HG03139 (cell line): ENCODE results near the gene NT5C2.
"Not testable (repeated sequence)": the region's sequence is repeated elsewhere in the genome, so short reads cannot be mapped to it uniquely, and the experiment has no call there.

Experiments used
- ATAC-seq: cut with Tn5 transposase; IDR thresholded peaks from one replicate; pipeline ENCODE4 v1.9.1; 2021; ENCODE audit not compliant: unreplicated experiment

Gene NT5C2

DNA sequence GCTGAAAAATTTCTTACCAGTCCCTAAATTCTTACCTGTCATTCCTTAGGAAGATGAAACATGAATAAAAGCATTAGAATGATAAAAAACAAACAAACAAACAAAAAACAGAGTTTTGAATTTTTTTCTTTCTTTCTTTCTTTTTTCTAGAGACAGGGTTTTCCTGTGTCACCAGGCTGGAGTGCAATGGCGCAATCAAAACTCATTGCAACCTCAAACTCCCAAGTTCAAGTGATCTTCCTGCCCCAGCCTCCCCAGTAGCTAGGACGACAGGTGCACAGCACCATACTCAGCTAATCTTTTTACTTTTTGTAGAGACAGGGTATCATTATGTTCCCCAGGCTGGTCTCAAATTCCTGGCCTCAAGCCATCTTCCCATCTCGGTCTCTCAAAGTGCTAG is 26.5 kb downstream of the NT5C2 start:
- ATAC-seq: no peak

- not testable (repeated sequence) for ATAC-seq
Measured at GRCh38 chr10:103163766-103164403, 29.2 kb downstream of the NT5C2 start.

DNA sequence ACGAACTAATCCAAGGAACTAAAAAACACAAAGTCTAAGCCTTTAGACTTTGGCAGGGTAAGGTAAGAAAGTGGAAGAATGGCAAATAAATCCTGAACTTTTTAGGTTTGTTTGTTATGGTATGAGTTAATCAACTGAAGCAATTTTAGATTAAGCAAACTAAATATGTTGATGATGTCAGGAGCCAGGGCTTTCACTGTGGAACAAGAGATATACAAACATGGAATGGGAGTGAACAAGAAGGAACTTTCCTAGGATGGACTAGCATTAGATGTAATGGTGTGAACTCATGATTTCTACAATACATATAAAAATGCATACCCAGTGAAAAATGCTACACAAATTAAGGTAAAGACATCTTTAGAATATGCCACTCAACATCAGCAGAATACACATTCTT is 35.8 kb downstream of the NT5C2 start:
- no peak for ATAC-seq

DNA sequence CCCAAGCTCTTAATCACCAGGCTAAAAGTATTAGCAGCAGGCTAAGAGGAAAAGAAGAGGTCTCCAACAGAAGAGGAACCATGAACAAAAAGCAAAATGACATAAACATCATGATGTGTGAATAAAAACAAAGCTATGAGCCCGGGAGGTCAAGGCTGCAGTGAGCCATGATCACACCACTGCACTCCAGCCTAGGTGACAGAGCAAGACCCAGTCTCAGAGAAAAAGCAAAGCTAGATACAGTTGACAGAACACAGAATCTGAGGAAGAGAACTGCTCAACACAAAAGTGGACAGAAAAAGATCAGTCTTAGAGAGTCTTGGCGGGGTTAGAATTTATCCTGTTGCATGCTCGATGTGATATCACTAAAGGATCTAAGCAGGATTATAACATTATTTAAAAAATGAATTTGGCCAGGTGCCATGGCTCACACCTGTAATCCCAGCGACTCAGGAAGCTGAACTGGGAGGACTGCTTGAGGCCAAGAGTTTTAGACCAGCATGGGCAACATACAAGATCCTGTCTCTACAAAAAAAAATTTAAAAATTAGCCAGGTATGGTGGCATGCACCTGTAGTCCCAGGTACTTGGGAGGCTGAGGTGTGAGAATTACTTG is 37.5 kb downstream of the NT5C2 start:
- ATAC-seq: no peak

DNA sequence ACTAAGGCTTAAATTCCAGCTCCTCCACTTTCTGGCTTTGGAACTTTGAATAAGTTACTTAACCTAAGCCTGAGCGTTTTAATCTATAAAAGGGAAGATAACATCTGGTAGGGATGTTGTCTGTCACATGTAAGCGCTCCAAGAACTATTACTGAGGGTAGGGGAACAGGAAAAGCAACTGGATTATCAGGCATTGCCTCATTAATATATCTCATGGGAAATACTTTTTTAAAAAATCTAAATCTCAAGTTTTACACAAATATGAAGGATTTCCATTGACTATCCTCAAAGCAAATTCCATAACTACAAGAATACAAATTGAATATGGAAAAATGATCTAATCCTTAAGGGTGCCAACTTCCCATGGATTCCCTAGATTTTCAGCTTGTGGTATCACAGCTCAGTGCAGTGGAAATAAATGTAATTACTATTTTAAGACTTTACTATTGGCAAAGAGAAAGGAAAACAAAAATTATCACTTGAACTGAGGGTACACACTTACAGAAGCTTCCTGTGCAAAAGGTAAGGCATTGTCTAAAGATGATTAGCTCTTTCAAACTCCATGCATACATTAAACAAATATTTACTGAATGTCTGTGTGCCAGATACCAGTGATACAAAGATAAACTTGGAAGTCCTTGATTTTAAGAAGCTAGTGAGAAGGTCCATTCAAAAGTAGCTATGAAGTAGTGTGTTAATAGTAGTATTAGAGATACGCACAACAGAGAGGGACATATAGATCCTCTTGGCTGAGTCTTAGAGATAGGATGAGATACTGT is 38.4 kb downstream of the NT5C2 start:
- no peak for ATAC-seq

- ATAC-seq: no peak
Measured at GRCh38 chr10:103153302-103154197, 39.5 kb downstream of the NT5C2 start.

DNA sequence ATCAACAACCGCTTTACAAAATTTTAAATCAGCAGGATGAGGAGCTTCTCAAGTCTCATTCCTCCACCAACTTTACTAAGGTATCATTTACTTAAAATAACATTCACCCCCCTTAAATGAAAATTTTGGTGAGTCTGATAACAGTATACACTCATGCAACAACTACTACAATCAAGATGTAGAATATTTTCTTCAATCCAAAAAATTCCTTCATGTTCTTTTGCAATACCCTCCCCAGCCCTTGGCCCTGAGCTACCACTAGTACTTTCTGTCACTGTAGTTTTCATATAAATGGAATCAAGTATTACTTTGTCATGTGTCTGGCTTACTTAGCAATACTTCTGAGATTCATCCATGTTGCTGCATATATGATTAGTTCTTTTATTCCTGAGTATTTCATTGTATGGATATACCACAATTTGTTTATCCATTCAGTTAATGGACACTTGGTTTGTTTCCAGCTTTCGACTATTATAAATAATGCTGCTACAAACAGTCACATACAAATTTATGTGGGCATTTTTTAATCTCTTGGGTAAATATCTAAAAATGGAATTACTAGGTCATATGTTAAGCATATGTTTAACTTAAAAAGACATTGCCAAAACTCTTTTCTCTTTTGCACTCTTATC is 43.0 kb downstream of the NT5C2 start:
- no peak for ATAC-seq

- ATAC-seq: no peak
Measured at GRCh38 chr10:103147645-103148044, 45.4 kb downstream of the NT5C2 start.

GRCh38 chr10:103145860-103146466 is 47.1 kb downstream of the NT5C2 start:
- ATAC-seq: no peak

- ATAC-seq: no peak
Measured at GRCh38 chr10:103145046-103145445, 48.0 kb downstream of the NT5C2 start.

GRCh38 chr10:103144041-103144440 is 49.0 kb downstream of the NT5C2 start:
- ATAC-seq: no peak

- not testable (repeated sequence) for ATAC-seq
Measured at GRCh38 chr10:103143641-103144040, 49.4 kb downstream of the NT5C2 start.

- no peak for ATAC-seq
Measured at GRCh38 chr10:103141950-103142349, 51.1 kb downstream of the NT5C2 start.

DNA sequence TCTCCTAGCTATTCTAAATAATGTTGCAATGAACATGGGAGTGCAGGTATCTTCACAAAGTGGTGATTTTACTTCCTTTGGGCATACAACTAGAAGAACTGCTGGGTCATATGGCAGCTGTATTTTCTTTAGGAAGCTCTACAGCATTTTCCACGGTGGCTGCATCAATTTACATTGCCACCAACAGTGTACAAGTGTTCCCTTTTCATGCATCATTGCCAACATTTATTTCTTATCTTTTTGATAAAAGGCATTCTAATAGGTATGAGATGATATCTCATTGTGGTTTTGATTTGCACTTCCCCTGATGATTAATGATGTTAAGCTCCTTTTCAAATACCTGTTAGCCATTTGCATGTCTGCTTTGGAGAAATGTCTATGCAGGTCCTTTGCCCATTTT is 52.6 kb downstream of the NT5C2 start:
- ATAC-seq: no peak

GRCh38 chr10:103139803-103140202 is 53.3 kb downstream of the NT5C2 start:
- no peak for ATAC-seq

DNA sequence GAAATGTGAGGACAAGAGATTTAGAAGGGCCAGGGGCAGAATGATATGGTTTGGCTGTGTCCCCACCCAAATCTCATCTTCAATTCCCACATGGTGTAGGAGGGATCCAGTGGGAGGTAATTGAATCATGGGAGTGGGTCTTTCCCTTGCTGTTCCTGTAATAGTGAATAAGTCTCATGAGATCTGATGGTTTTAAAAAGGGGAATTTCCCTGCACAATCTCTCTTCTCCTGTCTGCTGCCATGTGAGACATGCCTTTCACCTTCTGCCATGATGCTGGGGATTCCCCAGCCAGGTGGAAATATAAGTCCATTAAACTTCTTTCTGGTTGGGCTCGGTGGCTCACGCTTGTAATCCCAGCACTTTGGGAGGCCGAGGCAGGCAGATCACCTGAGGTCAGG is 57.9 kb downstream of the NT5C2 start:
- ATAC-seq: not testable (repeated sequence)

DNA sequence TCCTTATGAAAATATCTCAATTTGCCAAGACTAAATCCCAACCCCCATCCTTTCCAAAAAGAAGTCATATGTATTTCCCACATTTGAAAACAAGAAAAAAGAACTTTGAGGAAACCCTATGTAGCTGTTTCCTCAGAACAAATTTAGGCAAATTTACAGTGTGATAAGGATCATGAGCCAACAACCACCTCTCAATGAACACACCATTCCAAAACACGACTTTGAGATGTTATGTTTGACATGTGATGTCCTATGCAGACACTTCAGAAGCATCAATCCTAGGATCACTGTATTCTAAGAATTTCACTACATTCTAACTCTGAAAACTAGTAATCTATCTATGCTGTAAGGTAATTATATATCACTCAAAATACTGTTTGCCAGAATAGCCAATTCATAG is 62.2 kb downstream of the NT5C2 start:
- no peak for ATAC-seq

DNA sequence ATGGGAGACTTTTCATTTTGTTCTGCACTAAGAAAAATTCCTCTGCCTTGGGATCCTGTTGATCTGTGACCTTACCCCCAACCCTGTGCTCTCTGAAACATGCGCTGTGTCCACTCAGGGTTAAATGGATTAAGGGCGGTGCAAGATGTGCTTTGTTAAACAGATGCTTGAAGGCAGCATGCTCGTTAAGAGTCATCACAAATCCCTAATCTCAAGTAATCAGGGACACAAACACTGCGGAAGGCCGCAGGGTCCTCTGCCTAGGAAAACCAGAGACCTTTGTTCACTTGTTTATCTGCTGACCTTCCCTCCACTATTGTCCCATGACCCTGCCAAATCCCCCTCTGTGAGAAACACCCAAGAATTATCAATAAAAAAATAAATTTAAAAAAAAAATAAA is 62.9 kb downstream of the NT5C2 start:
- ATAC-seq: not testable (repeated sequence)

- ATAC-seq: no peak
Measured at GRCh38 chr10:103127241-103127640, 65.8 kb downstream of the NT5C2 start.
